Measurements from ENCODE around the gene STK38.
"Not testable (repeated sequence)": the region's sequence is repeated elsewhere in the genome, so short reads cannot be mapped to it uniquely, and the experiment has no call there.

The STK38 gene

GRCh38 chr6:36517408-36517807 is 29.9 kb downstream of the STK38 start:
- no peak for DNase-seq

DNA sequence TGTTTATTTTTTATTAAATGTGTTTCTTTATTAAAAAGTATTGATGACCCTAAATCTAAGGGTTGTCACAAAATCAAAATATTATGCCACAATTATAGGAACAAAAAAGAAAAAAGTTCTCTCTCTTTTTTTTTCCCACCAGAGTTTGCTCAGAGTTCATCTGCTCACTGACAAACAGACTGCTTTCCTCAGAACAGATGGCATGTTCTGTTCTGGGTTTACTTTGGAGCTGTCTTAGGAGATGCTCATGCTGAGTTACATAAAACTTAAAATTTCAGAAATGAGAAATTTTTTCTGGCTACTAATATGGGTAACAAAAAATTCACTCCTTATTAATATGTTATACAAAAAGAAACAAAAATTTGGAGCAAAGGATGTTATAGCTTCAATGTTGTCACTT is 30.3 kb downstream of the STK38 start:
- no peak for DNase-seq

DNA sequence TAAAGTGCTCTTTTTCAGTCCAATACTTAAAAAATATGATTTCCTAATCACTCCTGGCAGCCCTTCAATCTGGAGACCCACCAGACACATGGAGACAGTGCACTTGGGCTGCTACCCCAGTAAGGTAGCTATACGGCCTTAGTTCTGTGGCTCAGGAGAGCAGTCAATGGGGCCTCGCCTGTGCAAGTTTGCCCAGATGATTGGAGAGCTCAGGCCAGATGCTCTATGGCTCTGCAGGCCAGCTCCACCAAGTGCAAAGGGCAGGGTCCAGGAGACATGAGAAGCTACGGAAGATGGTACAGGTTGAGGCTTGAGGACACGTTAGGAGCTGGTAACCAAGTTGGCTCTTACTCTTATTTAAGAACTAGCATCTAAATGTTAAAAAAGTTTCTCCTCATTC is 30.7 kb downstream of the STK38 start:
- DNase-seq, result no peak

GRCh38 chr6:36515844-36516243 is 31.4 kb downstream of the STK38 start:
- DNase-seq, result no peak

DNA sequence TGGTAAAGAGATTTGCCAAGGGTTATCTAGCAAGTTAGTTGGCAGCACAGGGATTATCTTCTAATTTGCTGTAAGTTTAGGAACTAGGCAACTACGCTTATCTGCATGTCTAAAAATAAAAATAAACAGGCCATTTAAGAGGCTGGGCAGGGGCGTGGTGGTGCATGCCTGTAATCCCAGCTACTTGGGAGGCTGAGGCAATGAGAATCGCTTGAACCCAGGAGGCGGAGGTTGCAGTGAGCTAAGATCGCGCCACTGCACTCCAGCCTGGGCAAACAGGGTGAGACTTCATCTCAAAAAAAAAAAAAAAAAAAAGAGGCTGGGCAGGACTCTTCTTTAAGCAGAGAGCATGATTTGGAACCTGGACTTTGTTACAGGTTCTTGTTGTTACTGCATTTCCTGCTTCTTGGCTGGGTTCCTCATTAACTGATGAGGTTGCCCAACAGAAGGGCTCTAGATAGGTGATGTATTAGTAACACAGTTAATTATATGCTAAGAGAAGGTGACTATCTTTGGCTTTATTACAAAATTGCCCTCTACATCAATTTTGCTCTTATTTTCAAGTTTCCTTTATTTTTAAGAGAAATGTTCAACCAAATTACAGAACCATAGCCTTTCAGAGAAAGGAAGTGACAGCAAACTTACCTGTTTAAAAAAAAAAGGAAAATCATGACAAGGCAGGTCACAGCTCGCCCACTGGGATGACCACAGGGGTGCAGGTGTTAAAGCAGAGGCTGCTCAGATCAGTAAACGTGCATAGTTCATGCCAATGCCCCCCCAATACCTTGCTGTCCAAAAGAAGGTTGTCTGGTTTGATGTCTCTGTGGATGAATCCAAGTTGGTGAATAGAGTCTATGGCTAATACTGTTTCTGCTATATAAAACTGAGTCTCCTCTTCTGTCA is 32.5 kb downstream of the STK38 start:
- DNase-seq, result no peak

GRCh38 chr6:36510365-36510764 is 36.9 kb downstream of the STK38 start:
- DNase-seq, result no peak

DNA sequence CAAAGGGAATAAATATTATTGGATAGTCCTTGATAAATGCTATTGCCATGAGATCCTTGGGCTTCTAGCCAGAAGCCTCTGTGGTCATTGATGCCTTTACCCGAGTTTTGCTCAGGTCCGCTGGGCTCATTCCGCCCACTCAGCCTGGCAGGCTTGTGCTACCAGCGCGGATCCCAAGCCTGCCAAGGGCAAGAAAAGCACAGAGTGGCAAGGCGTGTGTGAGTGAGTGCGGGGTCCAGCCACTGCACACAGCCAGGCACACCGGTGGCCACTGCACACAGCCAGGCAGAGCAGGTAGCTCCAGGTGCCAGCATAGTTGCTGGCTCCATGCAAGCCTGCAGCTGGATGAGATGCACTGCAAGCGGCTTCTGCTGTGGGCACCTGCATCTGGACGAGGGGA is 38.7 kb downstream of the STK38 start:
- DNase-seq, result no peak

DNA sequence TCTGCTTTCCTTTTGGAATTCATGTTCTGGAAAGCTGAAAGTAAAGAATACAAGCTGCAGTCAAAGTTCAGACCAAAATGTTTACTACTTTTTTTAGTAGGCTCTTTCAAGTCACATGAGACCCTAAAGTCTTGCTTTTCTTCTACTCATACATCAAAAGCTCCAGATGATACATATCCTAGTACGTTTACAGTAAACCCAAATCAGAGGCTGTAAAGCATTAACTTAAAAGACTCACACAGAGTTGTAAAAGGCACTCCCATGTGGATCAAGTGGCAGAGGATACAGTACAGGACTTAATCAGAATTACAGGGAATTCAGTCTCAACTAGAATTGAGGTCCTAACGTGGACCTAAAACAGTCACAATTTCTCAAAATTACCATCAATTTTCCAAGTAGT is 40.7 kb downstream of the STK38 start:
- peak in 1 of 6 experiments; percentile 12 for DNase-seq

GRCh38 chr6:36505744-36506534 is 41.3 kb downstream of the STK38 start:
- DNase-seq, result no peak

DNA sequence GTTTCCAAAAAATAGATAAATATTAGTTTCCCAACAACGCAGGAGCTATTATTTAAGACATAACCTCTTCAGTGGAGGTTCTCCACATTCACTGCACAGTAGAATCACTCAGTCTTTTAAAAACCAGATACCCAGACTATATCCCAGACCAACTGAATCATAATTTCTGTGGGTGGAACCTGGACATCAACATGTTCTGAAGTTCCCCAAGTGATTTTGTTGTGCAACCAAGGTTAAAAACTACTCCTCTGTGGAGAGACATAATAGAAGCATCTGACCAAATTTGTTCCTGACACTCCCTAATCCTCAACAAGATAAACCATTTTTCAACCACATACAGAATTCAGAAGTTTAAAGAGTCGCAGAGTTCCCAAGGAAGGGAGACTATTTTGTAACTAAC is 42.3 kb downstream of the STK38 start:
- no peak for DNase-seq

- no peak for DNase-seq
Measured at GRCh38 chr6:36504181-36504580, 43.1 kb downstream of the STK38 start.

GRCh38 chr6:36501686-36502085 is 45.6 kb downstream of the STK38 start:
- no peak for DNase-seq

DNA sequence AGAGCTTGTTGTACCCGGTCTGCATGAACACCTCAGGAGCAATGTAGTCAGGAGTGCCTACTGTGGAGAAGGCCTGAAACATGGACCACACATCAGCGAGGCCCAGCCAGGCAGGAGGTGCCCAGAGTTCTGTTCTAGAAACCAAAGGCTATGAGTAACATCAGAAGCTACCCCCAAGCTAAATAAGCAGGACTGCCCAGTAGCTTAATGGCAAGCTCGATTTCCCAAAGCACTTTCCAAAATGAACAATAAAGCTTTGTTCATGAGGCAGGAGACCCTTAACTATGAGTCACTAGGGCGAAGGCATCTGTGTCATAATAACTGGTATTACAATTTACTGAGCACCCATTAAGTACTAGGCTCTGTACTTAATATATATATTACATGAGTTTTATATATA is 47.4 kb downstream of the STK38 start:
- no peak for DNase-seq

GRCh38 chr6:36495086-36495485 is 52.2 kb downstream of the STK38 start:
- DNase-seq, result no peak

- DNase-seq, result no peak
Measured at GRCh38 chr6:36493859-36494258, 53.4 kb downstream of the STK38 start.

- no peak for DNase-seq
Measured at GRCh38 chr6:36493319-36493718, 54.0 kb downstream of the STK38 start.

DNA sequence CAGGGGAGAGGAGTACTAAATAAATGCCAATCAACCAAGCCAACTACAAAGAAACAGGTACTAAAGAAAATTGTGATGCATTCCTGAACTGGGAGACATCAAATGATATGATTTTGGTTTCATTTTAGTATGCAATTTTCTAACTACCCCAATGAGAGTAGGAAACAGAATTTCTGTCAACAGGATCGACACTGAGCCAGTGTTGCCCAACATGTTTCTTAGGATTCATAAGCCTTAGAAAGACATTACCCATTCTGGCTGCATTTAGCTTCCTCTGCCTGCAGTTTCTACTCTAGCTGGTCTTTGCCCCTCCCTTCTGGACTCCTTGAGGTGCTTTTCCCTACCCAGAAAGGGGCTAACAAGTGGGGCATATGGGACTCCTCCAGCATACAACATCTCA is 54.7 kb downstream of the STK38 start:
- DNase-seq, result no peak

- no peak for DNase-seq
Measured at GRCh38 chr6:36492092-36492491, 55.2 kb downstream of the STK38 start.

GRCh38 chr6:36491378-36491965 is 55.8 kb downstream of the STK38 start:
- no peak for DNase-seq

- DNase-seq, result no peak
Measured at GRCh38 chr6:36489426-36489825, 57.9 kb downstream of the STK38 start.

GRCh38 chr6:36488221-36488620 is 59.1 kb downstream of the STK38 start:
- peak in 1 of 6 experiments; percentile 36 for DNase-seq

- no peak for DNase-seq
Measured at GRCh38 chr6:36487698-36488097, 59.6 kb downstream of the STK38 start.

DNA sequence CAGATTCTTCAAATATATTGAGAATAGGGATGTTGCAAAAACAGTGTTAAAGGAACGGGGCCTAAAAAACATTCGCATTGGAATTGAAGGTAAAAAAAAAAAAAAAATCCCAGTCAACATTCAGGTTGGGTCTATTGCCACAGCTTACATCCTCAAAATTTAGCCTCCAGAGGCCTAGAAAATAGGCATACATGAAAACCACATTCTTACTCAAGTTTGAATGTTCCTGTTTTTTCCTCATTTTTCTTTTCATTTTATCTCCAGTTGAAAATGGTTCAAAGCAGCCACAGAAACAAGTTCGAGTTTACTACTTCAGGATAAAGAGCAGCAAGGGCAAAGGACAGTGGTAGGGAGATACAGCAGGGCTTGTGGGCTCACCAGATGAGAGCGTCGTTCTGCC is 62.5 kb downstream of the STK38 start:
- DNase-seq, result no peak

DNA sequence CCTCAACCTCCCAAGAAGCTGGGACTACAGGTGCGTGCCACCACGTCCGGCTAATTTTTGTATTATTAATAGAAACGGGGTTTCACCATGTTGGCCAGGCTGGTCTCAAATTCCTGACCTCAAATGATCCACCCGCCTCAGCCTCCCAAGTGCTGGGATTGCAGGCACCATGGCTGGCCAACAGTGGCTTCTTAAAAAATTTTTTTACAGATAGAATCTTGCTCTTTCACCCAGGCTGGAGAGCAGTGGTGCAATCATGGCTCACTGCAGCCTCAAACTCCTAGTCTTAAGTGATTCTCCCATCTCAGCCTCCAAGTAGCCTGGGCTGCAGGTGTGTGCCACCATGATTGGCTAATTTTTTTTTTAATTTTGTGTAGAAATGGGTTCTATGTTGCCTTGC is 64.0 kb downstream of the STK38 start:
- DNase-seq, result not testable (repeated sequence)

Measured in stimulated activated naive CD4-positive, alpha-beta T cell (primary cell).